K562 (cell line): Measurements from ENCODE around the gene CMTR1. TPM values are rescaled to one million over a fixed set of nuclear protein-coding genes. Genes with fewer than 3 reads are reported as not detected.

ENCODE experiments used
- ATAC-seq: fragments of 200-7000 bp; cut with Tn5 transposase; 3 replicates; pipeline ENCODE4 v1.9.1; 2020; ENCODE audit warnings: moderate library complexity
- BruUV-seq: library from RNA; stranded (reverse); fragments of 400-500 nt; replicated peaks from 2 replicates; lab custom pipeline; 2021; lab: Mats Ljungman, UMichigan
- CTCF ChIA-PET: fragments of 300-600 bp; formaldehyde crosslinking; extraction: SDS; loops from one replicate; lab custom pipeline; 2021; ENCODE audit warnings: low intra/inter-chr PET ratio; lab: Yijun Ruan, JAX
- POLR2A ChIA-PET: fragments of 300-600, 350-650 bp; sonication (Branson Sonifier 250); formaldehyde crosslinking; extraction: SDS; loops from one replicate; lab custom pipeline; 2021; ENCODE audit warnings: antibody characterized with exemption, inconsistent platforms; lab: Yijun Ruan, JAX
- DNase-seq, 4 experiments: peaks; one replicate each; pipeline versions ENCODE4 v3.0.0 to v3.0.0-alpha.2; 2011 to 2018; ENCODE audit warnings: low spot score in 3 of 4, mixed read lengths in 3 of 4; ENCODE audit errors: extremely low read depth in 1 of 4
- FAIRE-seq: peaks from 2 replicates; lab custom pipeline; 2011; peaks lifted over from hg19 to GRCh38; lab: Jason Lieb, UNC
- H2AFZ ChIP-seq: 2 replicates; pipeline ENCODE4 v1.6.0; 2011; ENCODE audit warnings: low read depth, low read length, control low read depth, inconsistent platforms
- H3K27ac ChIP-seq: fragments of 200-600 bp; 3 replicates; pipeline ENCODE4 v1.8.0; 2011; ENCODE audit warnings: low read depth, mild to moderate bottlenecking, control low read depth, inconsistent platforms, low read length, moderate library complexity, mixed read lengths; ENCODE audit errors: extremely low read depth
- H3K27me3 ChIP-seq, 2 experiments: fragments of 300-600 bp in 1 of 2; 2 replicates in 1 of 2; 3 replicates in 1 of 2; pipeline versions ENCODE4 v1.6.0 to v1.8.0; 2011; ENCODE audit warnings: inconsistent platforms in 2 of 2, low read length in 2 of 2, mild to moderate bottlenecking in 1 of 2, mixed read lengths in 1 of 2, moderate library complexity in 1 of 2; ENCODE audit not compliant: control insufficient read depth in 2 of 2, insufficient read depth in 2 of 2
- H3K36me3 ChIP-seq: fragments of 300-600 bp; 3 replicates; pipeline ENCODE4 v1.8.0; 2011; ENCODE audit warnings: mild to moderate bottlenecking, low read length, inconsistent platforms; ENCODE audit not compliant: control insufficient read depth, insufficient read depth
- H3K4me1 ChIP-seq, 2 experiments: fragments of 200-600 bp in 1 of 2; replicated peaks in 1 of 2; 2 replicates in 1 of 2; 3 replicates in 1 of 2; pipeline versions ENCODE4 v1.5.1 to v1.8.0; 2011; ENCODE audit warnings: inconsistent platforms in 2 of 2, low read length in 2 of 2, mild to moderate bottlenecking in 1 of 2, mixed read lengths in 1 of 2, moderate library complexity in 1 of 2; ENCODE audit not compliant: control insufficient read depth in 2 of 2, insufficient read depth in 2 of 2
- H3K4me2 ChIP-seq: 2 replicates; pipeline ENCODE4 v1.6.1; 2011; ENCODE audit warnings: low read length, control low read depth, inconsistent platforms, mixed read lengths; ENCODE audit not compliant: insufficient read depth
- H3K4me3 ChIP-seq: fragments of 200-600 bp; sonication (generic), shearing (Covaris generic); 2 replicates; pipeline ENCODE4 v1.5.1; 2016; ENCODE audit warnings: control low read depth, inconsistent platforms
- H3K79me2 ChIP-seq: fragments of 200-600 bp; 3 replicates; pipeline ENCODE4 v1.8.0; 2011; ENCODE audit warnings: low read length, inconsistent platforms; ENCODE audit not compliant: control insufficient read depth, insufficient read depth
- H3K9ac ChIP-seq, 2 experiments: 2 replicates each; pipeline versions ENCODE4 v1.6.0 to v1.6.1; 2011; ENCODE audit warnings: low read depth in 2 of 2, low read length in 2 of 2, control low read depth in 1 of 2, inconsistent platforms in 1 of 2, mild to moderate bottlenecking in 1 of 2, mixed read lengths in 1 of 2; ENCODE audit not compliant: insufficient read depth in 1 of 2
- H3K9me1 ChIP-seq: one replicate; pipeline ENCODE4 v1.6.0; 2011; ENCODE audit warnings: inconsistent platforms, mild to moderate bottlenecking, low read length, moderate library complexity; ENCODE audit not compliant: control insufficient read depth, insufficient read depth
- H3K9me3 ChIP-seq: replicated peaks from 2 replicates; pipeline ENCODE4 v1.5.1; 2011; ENCODE audit warnings: low read depth, low read length, inconsistent platforms; ENCODE audit not compliant: control insufficient read depth, insufficient read depth
- H4K20me1 ChIP-seq: replicated peaks from 2 replicates; pipeline ENCODE4 v1.6.1; 2011; ENCODE audit warnings: low read length, inconsistent platforms, mixed read lengths; ENCODE audit not compliant: control insufficient read depth, insufficient read depth
- IFI16 ChIP-seq: fragments of 250-450 bp; sonication (Bioruptor Pico); IDR thresholded peaks from 2 replicates; pipeline ENCODE4 v2.1.2; 2022; ENCODE audit warnings: mild to moderate bottlenecking, inconsistent platforms
- MAZ ChIP-seq, 2 experiments: fragments of 450-650 bp in 1 of 2; sonication (generic) in 1 of 2; formaldehyde crosslinking; IDR thresholded peaks in 1 of 2; conservative IDR thresholded peaks in 1 of 2; 2 replicates each; pipeline versions ENCODE4 v1.4.0 to v1.5.0; 2020; ENCODE audit warnings: mild to moderate bottlenecking in 1 of 2, missing genetic modification reagents in 1 of 2
- MLLT1 ChIP-seq, 2 experiments: fragments of 450-650 bp; IDR thresholded peaks; 2 replicates each; pipeline ENCODE4 v1.6.1; 2016
- NR2F6 ChIP-seq: fragments of 450-650 bp; formaldehyde crosslinking; IDR thresholded peaks from 2 replicates; pipeline ENCODE4 v1.4.0; 2020; ENCODE audit warnings: mild to moderate bottlenecking
- PRDM10 ChIP-seq: fragments of 450-650 bp; IDR thresholded peaks from 2 replicates; pipeline ENCODE4 v1.6.1; 2018; ENCODE audit not compliant: partially characterized antibody
- TBP ChIP-seq: optimal IDR thresholded peaks from 2 replicates; pipeline ENCODE3; 2011; ENCODE audit warnings: low read depth, low read length, improper control_type of control experiment
- WGBS: fragments of 100-300 bp; shearing (Covaris generic); methylation state at CpG from one replicate; pipeline ENCODE4 v1.1.6; 2016; ENCODE audit warnings: low coverage, mixed read lengths; ENCODE audit not compliant: insufficient coverage; ENCODE audit errors: missing lambda C conversion rate; 5-methylcytosine and 5-hydroxymethylcytosine counted together
- in situ Hi-C: fragments of 300-500 bp; cut with MboI; formaldehyde crosslinking; loops from 4 replicates; pipeline ENCODE4 v1.15.0; 2018; ENCODE audit warnings: inconsistent platforms, mixed read lengths
- intact Hi-C: fragments of 100-400 bp; cut with micrococcal nuclease; formaldehyde crosslinking; loops from 2 replicates; pipeline ENCODE4 v1.14.2; 2022
- polyA plus RNA-seq, 8 experiments: library from polyadenylated mRNA; depleted of rRNA in 4 of 8; stranded (reverse) in 5 of 8; unstranded in 3 of 8; fragments of >200 nt; fragmentation: Nextera tagmentation in 2 of 8; fragmentation: Illumina TruSeq in 1 of 8; extraction: Ambion mirVana in 2 of 8; extraction: Trizol in 1 of 8; gene quantifications; 2 replicates each; pipeline versions ENCODE4 v1.2.1 to v1.2.3, GENCODE V29; 2011 to 2014; ENCODE audit warnings: inconsistent platforms in 1 of 8, missing spikeins in 1 of 8
- total RNA-seq, 7 experiments: library from RNA; depleted of rRNA in 6 of 7; stranded (reverse); fragments of >200 nt in 6 of 7; fragmentation: Illumina TruSeq in 2 of 7; extraction: Trizol in 2 of 7; gene quantifications; 2 replicates each; pipeline versions ENCODE4 v1.2.1 to v1.2.3, GENCODE V29; 2011 to 2021; ENCODE audit warnings: low replicate concordance in 1 of 7
- TF ChIP-seq, protein P1 (sequence below): fragments of 250-450 bp; sonication (Bioruptor Pico); IDR thresholded peaks from 2 replicates; pipeline ENCODE4 v1.9.0; 2021; ENCODE audit warnings: mild to moderate bottlenecking, inconsistent platforms

CMTR1 gene
- total and polyA plus RNA-seq, 9 of the 15 experiments (the other 6 are each of a cell fraction or from before 2014, with no cell fraction given), result 2.9 to 63.5 (median 49.5) TPM

GRCh38 chr6:37456816-37457560 is 24.0 kb downstream of the CMTR1 start:
- DNase-seq, result no peak
- intact Hi-C loops (no loop called here), in situ Hi-C loops (no loop called here)
- FAIRE-seq, result no peak
- Histone ChIP-seq H3K4me1 (peaks cover 5 to 26% of the 10 kb centered on the region in 2 experiments), H3K27ac (no peak overlapping the region), H4K20me1 (peaks cover 8% of the 10 kb centered on the region; the same call in 1 of the 2 replicates), H3K9me3 (no peaks in the 10 kb centered on the region), H3K36me3 (peaks cover 96% of the 10 kb centered on the region), H2AFZ (no peak overlapping the region), H3K9ac (no peak overlapping the region), H3K4me2 (no peak overlapping the region), H3K79me2 (no peaks in the 10 kb centered on the region), H3K9me1 (no peaks in the 10 kb centered on the region), H3K27me3 (no peaks in the 10 kb centered on the region), H3K4me3 (no peak overlapping the region)
- no peak for ATAC-seq
- no TSS peak for BruUV-seq
- ChIA-PET POLR2A (interaction anchor here (0.6 to 2.4 kb wide), 6 partner anchors 11 to 159 kb away, joined by 3 to 7 read pairs (median 4); no protein-coding TSS in a partner anchor), CTCF (no interaction called here)
- WGBS, result 72% methylated on average over 6 of the region's 6 CpGs
- TF ChIP-seq NR2F6 (CRISPR knock-in tag) (no peak), TBP (no peak), MLLT1 (IDR thresholded peaks at IDR 0.05) (no peak), MAZ (CRISPR knock-in tag; conservative IDR thresholded peaks at IDR 0.05 in 1 of 2, IDR thresholded peaks at IDR 0.05 in 1 of 2) (no peak), IFI16 (CRISPR knock-in tag) (no peak), PRDM10 (no peak)
- TF ChIP-seq, protein P1, sequence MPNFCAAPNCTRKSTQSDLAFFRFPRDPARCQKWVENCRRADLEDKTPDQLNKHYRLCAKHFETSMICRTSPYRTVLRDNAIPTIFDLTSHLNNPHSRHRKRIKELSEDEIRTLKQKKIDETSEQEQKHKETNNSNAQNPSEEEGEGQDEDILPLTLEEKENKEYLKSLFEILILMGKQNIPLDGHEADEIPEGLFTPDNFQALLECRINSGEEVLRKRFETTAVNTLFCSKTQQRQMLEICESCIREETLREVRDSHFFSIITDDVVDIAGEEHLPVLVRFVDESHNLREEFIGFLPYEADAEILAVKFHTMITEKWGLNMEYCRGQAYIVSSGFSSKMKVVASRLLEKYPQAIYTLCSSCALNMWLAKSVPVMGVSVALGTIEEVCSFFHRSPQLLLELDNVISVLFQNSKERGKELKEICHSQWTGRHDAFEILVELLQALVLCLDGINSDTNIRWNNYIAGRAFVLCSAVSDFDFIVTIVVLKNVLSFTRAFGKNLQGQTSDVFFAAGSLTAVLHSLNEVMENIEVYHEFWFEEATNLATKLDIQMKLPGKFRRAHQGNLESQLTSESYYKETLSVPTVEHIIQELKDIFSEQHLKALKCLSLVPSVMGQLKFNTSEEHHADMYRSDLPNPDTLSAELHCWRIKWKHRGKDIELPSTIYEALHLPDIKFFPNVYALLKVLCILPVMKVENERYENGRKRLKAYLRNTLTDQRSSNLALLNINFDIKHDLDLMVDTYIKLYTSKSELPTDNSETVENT (CRISPR knock-in tag), result no peak
